ENCODE data around the gene TNFRSF9.
"Not testable (repeated sequence)": the region's sequence is repeated elsewhere in the genome, so short reads cannot be mapped to it uniquely, and the experiment has no call there.

Gene TNFRSF9

GRCh38 chr1:7940745-7941436 lies at the start of gene TNFRSF9:
TSS of gene TNFRSF9 (minus strand) at chr1:7940839. CDS start at chr1:7939994, 845 bp downstream.
- peak; percentile 81 to 85 for DNase-seq

- DNase-seq, result no peak
Observed at GRCh38 chr1:7989762-7990428, 49.3 kb upstream of the TNFRSF9 start.

- DNase-seq, result no peak
Observed at GRCh38 chr1:7988576-7988975, 47.9 kb upstream of the TNFRSF9 start.

- DNase-seq, result no peak
Observed at GRCh38 chr1:7987528-7987927, 46.9 kb upstream of the TNFRSF9 start.

- DNase-seq, result no peak
Observed at GRCh38 chr1:7985851-7986612, 45.4 kb upstream of the TNFRSF9 start.

GRCh38 chr1:7984811-7985210 lies 44.2 kb upstream of the TNFRSF9 start:
- DNase-seq, result no peak

GRCh38 chr1:7983086-7983778 lies 42.6 kb upstream of the TNFRSF9 start:
- no peak for DNase-seq

- DNase-seq, result no peak
Observed at GRCh38 chr1:7980984-7981383, 40.3 kb upstream of the TNFRSF9 start.

GRCh38 chr1:7975212-7975865 lies 34.7 kb upstream of the TNFRSF9 start:
- DNase-seq, result no peak

GRCh38 chr1:7973086-7973485 lies 32.4 kb upstream of the TNFRSF9 start:
- no peak for DNase-seq

GRCh38 chr1:7972285-7972684 lies 31.6 kb upstream of the TNFRSF9 start:
- DNase-seq, result no peak

GRCh38 chr1:7971024-7971423 lies 30.4 kb upstream of the TNFRSF9 start:
- no peak for DNase-seq

GRCh38 chr1:7970246-7970645 lies 29.6 kb upstream of the TNFRSF9 start:
- DNase-seq, result no peak

- no peak for DNase-seq
Observed at GRCh38 chr1:7967651-7968050, 27.0 kb upstream of the TNFRSF9 start.

GRCh38 chr1:7967196-7967595 lies 26.6 kb upstream of the TNFRSF9 start:
- no peak for DNase-seq

GRCh38 chr1:7964476-7964875 lies 23.8 kb upstream of the TNFRSF9 start:
- no peak for DNase-seq

GRCh38 chr1:7963841-7964240 lies 23.2 kb upstream of the TNFRSF9 start:
- not testable (repeated sequence) for DNase-seq

GRCh38 chr1:7963378-7963730 lies 22.7 kb upstream of the TNFRSF9 start:
- DNase-seq, result not testable (repeated sequence)

- no peak for DNase-seq
Observed at GRCh38 chr1:7962636-7963377, 22.2 kb upstream of the TNFRSF9 start.

GRCh38 chr1:7962014-7962335 lies 21.3 kb upstream of the TNFRSF9 start:
- peak in 1 of 2 experiments; percentile 42 for DNase-seq

GRCh38 chr1:7961216-7962013 lies 20.8 kb upstream of the TNFRSF9 start, which contains the start of gene PARK7:
TSS of gene PARK7 (plus strand) at chr1:7961711. CDS start at chr1:7962786, 1,075 bp downstream.
- DNase-seq, result peak; percentile 100

Measured in activated CD4-positive, alpha-beta T cell treated with anti-CD3 and anti-CD28 coated beads, Interleukin-2, amount 50 U/mL, for 4 hours (primary cell).